GM23338 (cell line): ENCODE measurements around the gene FLNC. TPM values are rescaled to one million over a fixed set of nuclear protein-coding genes. Genes with fewer than 3 reads are reported as not detected.

Source experiments
- ATAC-seq: fragments of 200-7000 bp; cut with Tn5 transposase; 3 replicates; pipeline ENCODE4 v1.9.1; 2020
- DNase-seq: peaks from one replicate; pipeline ENCODE4 v3.0.0-alpha.2; 2015; ENCODE audit warnings: low spot score
- H2AFZ ChIP-seq: fragments of 200-600 bp; sonication (generic); 2 replicates; pipeline ENCODE4 v1.8.0; 2016; ENCODE audit warnings: antibody characterized with exemption, mild to moderate bottlenecking, moderate library complexity
- H3F3A ChIP-seq: fragments of 200-600 bp; sonication (generic); replicated peaks from 2 replicates; pipeline ENCODE4 v1.8.0; 2017; ENCODE audit warnings: antibody characterized with exemption, mixed run types, low read depth
- H3K27ac ChIP-seq: fragments of 200-600 bp; sonication (generic); 2 replicates; pipeline ENCODE4 v1.6.1; 2016; ENCODE audit warnings: low read depth
- H3K27me3 ChIP-seq: fragments of 200-600 bp; sonication (generic); 2 replicates; pipeline ENCODE4 v1.8.0; 2016; ENCODE audit warnings: mild to moderate bottlenecking, mixed run types, moderate library complexity; ENCODE audit not compliant: insufficient read depth
- H3K36me3 ChIP-seq: fragments of 200-600 bp; sonication (generic); 2 replicates; pipeline ENCODE4 v1.8.0; 2016; ENCODE audit warnings: mild to moderate bottlenecking; ENCODE audit not compliant: insufficient read depth
- H3K4me1 ChIP-seq: fragments of 200-600 bp; sonication (generic); 2 replicates; pipeline ENCODE4 v1.8.0; 2016; ENCODE audit warnings: mild to moderate bottlenecking, moderate library complexity; ENCODE audit not compliant: insufficient read depth
- H3K4me2 ChIP-seq: fragments of 200-600 bp; sonication (generic); 2 replicates; pipeline ENCODE4 v1.7.1; 2017; ENCODE audit warnings: mixed run types
- H3K4me3 ChIP-seq: fragments of 200-600 bp; sonication (generic); 2 replicates; pipeline ENCODE4 v1.6.1; 2016; ENCODE audit warnings: mixed run types
- H3K79me2 ChIP-seq: fragments of 200-600 bp; sonication (generic); replicated peaks from 2 replicates; pipeline ENCODE4 v1.8.0; 2017; ENCODE audit warnings: mild to moderate bottlenecking; ENCODE audit not compliant: insufficient read depth
- H3K9me2 ChIP-seq: fragments of 200-600 bp; sonication (generic); 2 replicates; pipeline ENCODE4 v1.8.0; 2017; ENCODE audit not compliant: insufficient read depth
- H4K20me1 ChIP-seq: fragments of 200-600 bp; sonication (generic); replicated peaks from 2 replicates; pipeline ENCODE4 v1.8.0; 2017; ENCODE audit warnings: mild to moderate bottlenecking; ENCODE audit not compliant: insufficient read depth
- H3K27ac Mint-ChIP-seq: 2 replicates; pipeline ENCODE4 v1.8.0; 2020; ENCODE audit warnings: inconsistent platforms, mild to moderate bottlenecking, moderate library complexity, mixed read lengths
- H3K27me3 Mint-ChIP-seq: 3 replicates; pipeline ENCODE4 v1.8.0; 2022; ENCODE audit warnings: low read depth, mild to moderate bottlenecking, moderate library complexity, mixed read lengths, inconsistent platforms; ENCODE audit not compliant: insufficient read depth, poor library complexity
- H3K36me3 Mint-ChIP-seq: 3 replicates; pipeline ENCODE4 v1.8.0; 2021; ENCODE audit warnings: low read depth, mild to moderate bottlenecking, inconsistent platforms, moderate library complexity, mixed read lengths
- H3K4me1 Mint-ChIP-seq: 3 replicates; pipeline ENCODE4 v1.8.0; 2020; ENCODE audit warnings: mild to moderate bottlenecking, inconsistent platforms, mixed read lengths
- H3K4me3 Mint-ChIP-seq: 3 replicates; pipeline ENCODE4 v1.8.0; 2021; ENCODE audit warnings: moderate library complexity, mild to moderate bottlenecking, inconsistent platforms, mixed read lengths
- H3K9me3 Mint-ChIP-seq: 3 replicates; pipeline ENCODE4 v1.8.0; 2020; ENCODE audit warnings: moderate library complexity, mild to moderate bottlenecking, inconsistent platforms, mixed read lengths
- CTCF ChIP-seq, 2 experiments: fragments of 200-600 bp in 1 of 2; sonication (generic) in 1 of 2; conservative IDR thresholded peaks; 2 replicates each; pipeline versions ENCODE4 v1.5.1 to v1.6.1; 2016 to 2017; ENCODE audit warnings: antibody characterized with exemption in 2 of 2, low read depth in 2 of 2, mild to moderate bottlenecking in 2 of 2, moderate library complexity in 1 of 2
- ETS1 ChIP-seq: IDR thresholded peaks from 2 replicates; pipeline ENCODE4 v1.6.1; 2016; ENCODE audit warnings: antibody characterized with exemption
- EZH2 ChIP-seq: fragments of 200-600 bp; sonication (generic); IDR thresholded peaks from one replicate; pipeline ENCODE4 v1.8.0; 2017; ENCODE audit warnings: antibody characterized with exemption, mild to moderate bottlenecking, low read depth; ENCODE audit not compliant: unreplicated experiment
- JUNB ChIP-seq: IDR thresholded peaks from one replicate; pipeline ENCODE4 v1.6.1; 2016; ENCODE audit warnings: antibody characterized with exemption; ENCODE audit not compliant: unreplicated experiment
- REST ChIP-seq: IDR thresholded peaks from one replicate; pipeline ENCODE4 v1.6.1; 2018; ENCODE audit warnings: antibody characterized with exemption; ENCODE audit not compliant: unreplicated experiment
- STAT1 ChIP-seq: IDR thresholded peaks from one replicate; pipeline ENCODE4 v1.6.1; 2016; ENCODE audit warnings: antibody characterized with exemption; ENCODE audit not compliant: unreplicated experiment
- ZNF114 ChIP-seq: fragments of 250-450 bp; sonication (Bioruptor Pico); IDR thresholded peaks from 2 replicates; pipeline ENCODE4 v1.5.0; 2020; ENCODE audit warnings: mild to moderate bottlenecking, moderate library complexity
- ZNF331 ChIP-seq: fragments of 250-450 bp; sonication (Bioruptor Pico); IDR thresholded peaks from 2 replicates; pipeline ENCODE4 v1.5.0; 2020; ENCODE audit warnings: low read depth, mild to moderate bottlenecking, moderate library complexity
- ZNF462 ChIP-seq: fragments of 250-450 bp; sonication (Bioruptor Pico); IDR thresholded peaks from 2 replicates; pipeline ENCODE4 v1.5.0; 2020; ENCODE audit warnings: mild to moderate bottlenecking, moderate library complexity
- polyA plus RNA-seq: library from polyadenylated mRNA; unstranded; fragments of >200 nt; fragmentation: Nextera tagmentation; extraction: Ambion mirVana; gene quantifications from 2 replicates; pipeline ENCODE4 v1.2.1, GENCODE V29; 2016
- total RNA-seq: library from RNA; depleted of rRNA; stranded (reverse); fragments of >200 nt; shearing (Covaris generic); gene quantifications from 2 replicates; pipeline ENCODE4 v1.2.3, GENCODE V29; 2014

Gene FLNC
- total and polyA plus RNA-seq, 2 experiments from 2014 or later, result 0.65 to 11.8 TPM

GRCh38 chr7:128855559-128855958, 25.4 kb downstream of the FLNC start:
- DNase-seq (no peak), ATAC-seq (no peak)
- no peaks in the 10 kb centered on the region for H3K9me2 ChIP-seq
- Mint-ChIP-seq H3K4me1 (peaks cover 16% of the 10 kb centered on the region), H3K9me3 (no peaks in the 10 kb centered on the region), H3K27ac (no peak overlapping the region), H3K36me3 (no peaks in the 10 kb centered on the region), H3K27me3 (peaks cover 14% of the 10 kb centered on the region), H3K4me3 (no peak overlapping the region; the same call in 2 of the 3 replicates)
- no peaks in the 10 kb centered on the region for H4K20me1 ChIP-seq
- no peaks in the 10 kb centered on the region for H3F3A ChIP-seq
- no peak for TF ChIP-seq REST
- no peak for TF ChIP-seq ZNF331 (CRISPR knock-in tag)
- no peak for TF ChIP-seq ETS1
- no peak for TF ChIP-seq EZH2
- no peak for TF ChIP-seq ZNF462 (CRISPR knock-in tag)
- TF ChIP-seq ZNF114 (CRISPR knock-in tag), result no peak
- TF ChIP-seq JUNB, result no peak
- TF ChIP-seq CTCF (conservative IDR thresholded peaks at IDR 0.05; ENCODE audit: low read depth in 2 of 2), result no peak
- TF ChIP-seq STAT1, result no peak
- no peak overlapping the region for H2AFZ ChIP-seq
- no peaks in the 10 kb centered on the region for H3K36me3 ChIP-seq
- H3K27ac ChIP-seq, result no peak overlapping the region
- no peaks in the 10 kb centered on the region for H3K4me1 ChIP-seq
- H3K4me3 ChIP-seq, result no peak overlapping the region
- H3K79me2 ChIP-seq, result no peaks in the 10 kb centered on the region
- H3K4me2 ChIP-seq, result no peak overlapping the region
- no peaks in the 10 kb centered on the region for H3K27me3 ChIP-seq
